ENCODE measurements around the gene INPP5J. TPM values are rescaled to one million over a fixed set of nuclear protein-coding genes. Genes with fewer than 3 reads are reported as not detected.

The INPP5J gene
- total and polyA plus RNA-seq, 2 donors (not counting 1 experiment from before 2014, with no cell fraction given), result 0.17 to 0.33 TPM

GRCh38 chr22:31123292-31123602 lies 481 bp downstream of the INPP5J start:
- TF ChIP-seq EZH2 (IDR thresholded peaks at IDR 0.05; ENCODE audit: low read length, missing control alignments) (no peak), CTCF (conservative IDR thresholded peaks at IDR 0.05 in 1 of 2, IDR thresholded peaks at IDR 0.05 in 1 of 2; ENCODE audit: low read depth in 1 of 2, low read length in 2 of 2) (no peak)
- peaks cover 3% of the 10 kb centered on the region for H3K4me1 ChIP-seq (ENCODE audit: control insufficient read depth, extremely low read depth, insufficient read depth, low read length)
- no peaks in the 10 kb centered on the region for H4K20me1 ChIP-seq (ENCODE audit: control insufficient read depth, extremely low read depth, insufficient read depth, low read length)
- H3K9ac ChIP-seq (ENCODE audit: insufficient read depth, low read length), result no peak overlapping the region
- no peaks in the 10 kb centered on the region for H3K9me3 ChIP-seq (ENCODE audit: control insufficient read depth, insufficient read depth, low read depth, low read length)
- H3K27me3 ChIP-seq (ENCODE audit: control insufficient read depth, insufficient read depth, low read length), result no peaks in the 10 kb centered on the region
- no peak overlapping the region for H3K27ac ChIP-seq (ENCODE audit: insufficient read depth, low read length)
- no peaks in the 10 kb centered on the region for H3K79me2 ChIP-seq (ENCODE audit: control insufficient read depth, insufficient read depth, low read length)
- no peaks in the 10 kb centered on the region for H3K36me3 ChIP-seq (ENCODE audit: control insufficient read depth, insufficient read depth, low read length)
- no peak overlapping the region for H2AFZ ChIP-seq (ENCODE audit: low read length)
- peak overlapping the region in 2 of 4 experiments; percentile 40 for H3K4me3 ChIP-seq (replicated peaks in 1 of 4; ENCODE audit: control extremely low read depth in 1 of 4, insufficient read depth in 1 of 4, low read depth in 3 of 4, low read length in 4 of 4)
- H3K4me2 ChIP-seq (ENCODE audit: extremely low read depth, insufficient read depth, low read length), result no peak overlapping the region
- DNase-seq (ENCODE audit: low read depth in 2 of 2), result no peak

GRCh38 chr22:31124290-31124689 lies 1.5 kb downstream of the INPP5J start:
- H3K27me3 ChIP-seq (ENCODE audit: control insufficient read depth, insufficient read depth, low read length), result no peaks in the 10 kb centered on the region
- no peak overlapping the region for H3K27ac ChIP-seq (ENCODE audit: insufficient read depth, low read length)
- TF ChIP-seq EZH2 (IDR thresholded peaks at IDR 0.05; ENCODE audit: low read length, missing control alignments) (no peak), CTCF (conservative IDR thresholded peaks at IDR 0.05 in 1 of 2, IDR thresholded peaks at IDR 0.05 in 1 of 2; ENCODE audit: low read depth in 1 of 2, low read length in 2 of 2) (no peak)
- DNase-seq (ENCODE audit: low read depth in 2 of 2), result no peak
- no peaks in the 10 kb centered on the region for H3K9me3 ChIP-seq (ENCODE audit: control insufficient read depth, insufficient read depth, low read depth, low read length)
- no peaks in the 10 kb centered on the region for H3K79me2 ChIP-seq (ENCODE audit: control insufficient read depth, insufficient read depth, low read length)
- H4K20me1 ChIP-seq (ENCODE audit: control insufficient read depth, extremely low read depth, insufficient read depth, low read length), result no peaks in the 10 kb centered on the region
- no peak overlapping the region for H3K4me2 ChIP-seq (ENCODE audit: extremely low read depth, insufficient read depth, low read length)
- peaks cover 3% of the 10 kb centered on the region for H3K4me1 ChIP-seq (ENCODE audit: control insufficient read depth, extremely low read depth, insufficient read depth, low read length)
- H3K4me3 ChIP-seq (replicated peaks in 1 of 4; ENCODE audit: control extremely low read depth in 1 of 4, insufficient read depth in 1 of 4, low read depth in 3 of 4, low read length in 4 of 4), result no peak overlapping the region
- no peaks in the 10 kb centered on the region for H3K36me3 ChIP-seq (ENCODE audit: control insufficient read depth, insufficient read depth, low read length)
- no peak overlapping the region for H3K9ac ChIP-seq (ENCODE audit: insufficient read depth, low read length)
- no peak overlapping the region for H2AFZ ChIP-seq (ENCODE audit: low read length)

GRCh38 chr22:31124811-31125465 lies 2.2 kb downstream of the INPP5J start:
- Histone ChIP-seq H3K79me2 (ENCODE audit: control insufficient read depth, insufficient read depth, low read length) (no peaks in the 10 kb centered on the region), H3K4me1 (ENCODE audit: control insufficient read depth, extremely low read depth, insufficient read depth, low read length) (peaks cover 3% of the 10 kb centered on the region), H3K27ac (ENCODE audit: insufficient read depth, low read length) (no peak overlapping the region), H3K36me3 (ENCODE audit: control insufficient read depth, insufficient read depth, low read length) (no peaks in the 10 kb centered on the region), H4K20me1 (ENCODE audit: control insufficient read depth, extremely low read depth, insufficient read depth, low read length) (no peaks in the 10 kb centered on the region), H3K27me3 (ENCODE audit: control insufficient read depth, insufficient read depth, low read length) (no peaks in the 10 kb centered on the region), H3K4me3 (replicated peaks in 1 of 4; ENCODE audit: control extremely low read depth in 1 of 4, insufficient read depth in 1 of 4, low read depth in 3 of 4, low read length in 4 of 4) (no peak overlapping the region), H2AFZ (ENCODE audit: low read length) (no peak overlapping the region), H3K9ac (ENCODE audit: insufficient read depth, low read length) (no peak overlapping the region), H3K9me3 (ENCODE audit: control insufficient read depth, insufficient read depth, low read depth, low read length) (no peaks in the 10 kb centered on the region), H3K4me2 (ENCODE audit: extremely low read depth, insufficient read depth, low read length) (no peak overlapping the region)
- TF ChIP-seq EZH2 (IDR thresholded peaks at IDR 0.05; ENCODE audit: low read length, missing control alignments) (no peak), CTCF (conservative IDR thresholded peaks at IDR 0.05 in 1 of 2, IDR thresholded peaks at IDR 0.05 in 1 of 2; ENCODE audit: low read depth in 1 of 2, low read length in 2 of 2) (no peak)
- DNase-seq (ENCODE audit: low read depth in 2 of 2), result no peak

All from fibroblast of lung (primary cell).